HPDE6-E6E7 (cell line): ENCODE data around the gene ATG13.
"Not testable (repeated sequence)": the region's sequence is repeated elsewhere in the genome, so short reads cannot be mapped to it uniquely, and the experiment has no call there.

ENCODE experiments used
- DNase-seq: peaks from one replicate; pipeline ENCODE4 v3.0.0; 2011; ENCODE audit warnings: missing footprints; ENCODE audit errors: extremely low spot score

Gene ATG13

DNA sequence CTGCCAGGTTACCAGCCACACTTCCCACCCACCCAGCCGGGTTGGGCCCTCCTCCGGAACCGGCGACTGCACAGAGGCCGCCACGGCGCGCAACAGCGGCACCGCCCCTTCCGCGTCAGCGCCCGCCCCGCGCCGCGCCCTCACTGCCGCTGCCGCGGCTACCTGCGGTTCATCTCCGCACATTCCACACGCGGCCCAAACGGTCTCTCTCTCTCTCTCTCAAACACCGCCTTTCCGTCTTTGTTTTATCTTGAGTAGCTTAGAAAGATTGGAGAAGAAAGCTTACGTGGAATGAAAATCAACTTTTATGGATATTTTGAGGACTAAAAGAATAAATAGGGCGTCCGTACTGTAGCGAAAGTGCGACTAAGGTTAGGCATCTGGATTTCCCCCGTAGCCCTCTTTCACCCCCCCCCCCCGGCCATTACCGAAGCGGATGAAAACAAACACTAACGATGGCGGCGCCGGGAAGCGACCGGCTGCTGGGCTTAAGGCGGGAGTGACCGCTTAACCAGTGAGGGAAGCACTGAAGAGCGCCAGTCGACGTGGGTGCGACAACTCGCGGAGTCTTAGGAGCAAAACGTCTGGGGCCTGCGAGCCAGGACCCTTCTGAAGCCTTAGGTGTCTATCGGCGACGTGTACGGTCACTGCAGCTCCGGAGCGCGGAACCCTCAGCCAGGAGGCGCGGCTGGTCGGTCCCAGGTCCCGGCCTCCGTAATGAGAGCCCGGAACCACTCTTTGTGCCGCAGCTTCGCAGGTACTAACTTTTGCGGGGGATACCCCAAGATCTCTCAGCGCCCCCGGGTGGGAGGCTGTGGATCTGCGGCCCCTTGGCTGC lies at the start of gene ATG13, which contains the start of gene HARBI1:
TSS of gene ATG13 (plus strand) at position 420 of the 838 bp plus-strand sequence. CDS start 26,739 bp downstream, outside the sequence.
TSS of gene HARBI1 (minus strand) at position 94 of the 838 bp plus-strand sequence. CDS start 990 bp downstream, outside the sequence.
- DNase-seq, result peak; percentile 74

DNA sequence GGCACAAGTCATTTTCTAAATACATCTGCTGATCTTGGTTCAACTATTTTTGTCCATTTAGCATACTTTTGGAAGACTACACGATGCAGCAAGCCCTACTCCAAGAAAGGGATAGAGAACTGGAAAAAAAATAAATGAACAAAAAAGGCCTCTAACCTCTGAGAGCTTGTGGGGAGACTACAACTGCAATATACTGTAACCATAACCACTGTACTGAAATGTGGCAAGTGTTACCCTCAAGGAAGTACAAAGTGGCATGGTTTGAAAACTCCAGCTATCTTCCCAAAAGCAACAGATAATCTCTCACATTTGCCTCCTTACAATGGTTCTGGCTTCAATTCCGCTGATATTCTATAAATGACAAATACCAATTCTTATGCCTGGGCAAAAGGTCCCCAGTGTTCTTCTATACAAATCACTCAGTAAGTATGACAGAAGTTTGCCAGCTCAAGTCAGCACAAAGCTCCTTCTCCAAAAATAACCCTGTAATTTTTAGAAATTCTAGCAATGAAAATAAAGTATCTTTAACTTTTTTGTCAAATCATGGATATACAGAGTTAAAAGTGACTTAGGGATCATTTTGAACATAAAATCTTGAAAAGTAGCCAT lies 46.5 kb upstream of the ATG13 start:
- no peak for DNase-seq

DNA sequence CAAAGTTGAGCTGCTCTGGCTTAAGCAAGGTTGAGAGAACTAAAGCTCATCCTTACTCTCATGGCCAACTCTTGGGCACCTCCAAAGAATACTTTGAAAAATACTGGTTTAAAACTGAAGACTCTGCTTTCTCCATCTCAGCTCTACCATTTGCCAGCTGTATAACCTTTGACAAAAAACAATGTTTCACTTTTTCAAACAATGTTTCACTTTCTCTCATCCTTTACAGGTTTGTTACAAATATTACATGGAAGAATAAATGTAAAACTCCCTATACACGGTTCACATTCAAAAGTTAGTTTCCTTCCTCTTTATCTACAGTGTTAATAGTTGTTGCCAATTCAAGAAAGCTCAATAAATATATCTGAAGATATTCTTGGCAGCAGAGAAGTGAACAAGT lies 42.7 kb upstream of the ATG13 start:
- DNase-seq, result no peak

DNA sequence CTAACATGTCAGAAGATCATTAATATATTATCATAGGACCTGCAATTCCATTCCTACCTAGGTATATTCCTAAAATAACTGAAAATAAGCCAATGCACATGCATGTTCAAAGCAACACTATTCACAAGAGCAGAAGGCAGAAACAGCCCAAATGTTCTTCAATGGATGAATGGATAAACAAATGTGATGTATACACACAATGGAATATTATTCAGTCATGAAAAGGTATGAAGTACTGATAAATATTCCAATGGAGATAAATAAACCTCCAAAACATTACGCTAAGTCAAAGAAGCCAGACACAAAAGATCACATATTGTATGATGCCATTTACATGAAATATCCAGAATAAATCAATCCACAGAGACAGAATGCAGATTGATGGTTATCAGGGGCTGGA lies 40.3 kb upstream of the ATG13 start:
- DNase-seq, result no peak

DNA sequence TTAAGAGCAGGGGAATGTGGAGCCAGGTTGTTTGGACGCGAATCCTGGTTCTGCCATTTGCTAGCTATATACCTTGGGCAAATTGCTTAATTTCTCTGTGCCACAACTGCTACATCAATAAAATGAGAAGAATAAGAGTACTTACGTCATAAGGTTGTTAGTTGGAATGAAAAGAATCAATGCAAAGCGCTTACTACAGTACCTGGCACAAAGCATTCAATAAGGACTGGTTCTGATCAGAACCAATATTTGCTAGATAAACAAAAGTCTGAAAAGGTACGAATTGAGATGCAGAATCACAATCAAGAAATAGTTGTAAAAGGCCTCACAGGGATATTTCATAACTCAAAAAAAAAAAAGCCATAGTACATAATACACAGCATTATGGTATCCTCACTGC lies 34.8 kb upstream of the ATG13 start:
- no peak for DNase-seq

DNA sequence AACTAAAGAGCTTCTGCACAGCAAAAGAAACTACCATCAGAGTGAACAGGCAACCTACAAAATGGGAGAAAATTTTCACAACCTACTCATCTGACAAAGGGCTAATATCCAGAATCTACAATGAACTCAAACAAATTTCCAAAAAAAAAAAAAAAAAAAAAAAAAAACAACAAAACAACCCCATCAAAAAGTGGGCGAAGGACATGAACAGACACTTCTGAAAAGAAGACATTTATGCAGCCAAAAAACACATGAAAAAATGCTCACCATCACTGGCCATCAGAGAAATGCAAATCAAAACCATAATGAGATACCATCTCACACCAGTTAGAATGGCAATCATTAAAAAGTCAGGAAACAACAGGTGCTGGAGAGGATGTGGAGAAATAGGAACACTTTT lies 33.8 kb upstream of the ATG13 start:
- DNase-seq, result not testable (repeated sequence)

DNA sequence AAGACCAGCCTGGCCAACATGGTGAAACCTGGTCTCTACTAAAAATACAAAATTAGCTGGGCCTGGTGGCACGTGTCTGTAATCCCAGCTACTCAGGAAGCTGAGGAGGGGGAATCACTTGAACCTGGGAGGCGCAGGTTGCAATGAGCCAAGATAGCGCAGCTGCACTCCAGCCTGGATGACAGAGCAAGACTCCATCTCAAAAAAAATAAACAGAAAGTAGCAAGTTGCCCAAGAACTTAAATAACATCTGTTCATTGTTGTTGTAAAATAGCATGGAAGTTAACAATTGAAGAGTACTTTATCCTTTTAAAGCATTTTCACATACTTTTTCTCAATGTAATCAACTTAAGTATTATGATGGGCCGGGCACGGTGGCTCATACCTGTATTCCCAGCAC lies 29.2 kb upstream of the ATG13 start:
- no peak for DNase-seq

DNA sequence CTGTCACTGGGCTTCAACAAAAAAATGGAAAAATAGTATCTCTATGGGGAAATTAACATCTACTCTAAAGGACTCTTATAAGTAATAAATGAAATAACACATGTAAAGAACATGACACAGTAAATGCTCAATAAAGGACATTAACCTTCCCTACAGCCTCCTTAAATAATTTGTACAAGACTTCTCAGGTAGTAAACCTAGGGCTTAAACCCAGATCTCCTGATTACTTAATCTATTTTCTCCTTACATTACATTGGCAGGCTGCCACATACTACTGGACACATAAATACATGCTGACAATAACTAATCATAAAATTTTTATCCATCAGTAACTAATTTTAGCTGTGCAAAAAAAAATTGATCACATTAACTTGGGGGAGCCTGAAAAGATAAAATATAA lies 28.4 kb upstream of the ATG13 start:
- DNase-seq, result no peak

DNA sequence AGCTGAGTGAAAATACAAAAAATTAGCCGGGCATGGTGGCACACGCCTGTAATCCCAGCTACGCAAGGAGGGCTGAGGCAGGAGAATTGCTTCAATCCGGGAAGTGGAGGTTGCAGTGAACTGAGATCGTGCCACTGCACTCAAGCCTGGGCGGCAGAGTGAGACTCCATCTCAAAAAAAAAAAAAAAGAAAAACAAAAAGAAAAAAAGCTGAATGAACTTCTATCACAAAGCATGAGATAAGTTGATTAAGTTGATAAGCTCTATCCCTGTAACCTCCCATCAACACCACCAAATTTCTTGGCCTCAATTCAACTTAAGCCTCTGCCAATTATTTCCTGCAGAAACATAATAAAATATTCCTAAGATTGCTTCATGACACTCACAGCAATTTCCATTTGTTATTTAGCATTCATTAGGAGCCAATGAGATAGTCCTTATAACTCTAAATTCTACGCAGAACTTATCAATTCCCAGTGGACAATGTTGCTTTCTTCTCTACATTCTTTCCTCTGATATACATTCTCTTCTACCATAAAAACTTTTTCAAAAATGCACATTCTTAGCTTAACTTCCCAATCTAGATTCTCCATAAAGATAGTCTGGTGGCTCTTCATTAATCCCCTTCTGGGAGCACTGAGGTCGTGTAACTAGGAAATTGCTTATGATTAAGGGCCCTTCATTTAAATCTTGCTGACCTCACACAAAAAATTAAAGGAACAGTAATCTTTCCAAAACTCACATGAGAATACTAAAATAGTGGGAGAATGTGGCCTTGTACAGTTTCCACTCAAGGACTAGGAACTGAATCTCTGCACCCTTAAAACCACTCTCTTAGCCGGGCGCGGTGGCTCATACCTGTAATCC lies 26.4 kb upstream of the ATG13 start:
- DNase-seq, result no peak

DNA sequence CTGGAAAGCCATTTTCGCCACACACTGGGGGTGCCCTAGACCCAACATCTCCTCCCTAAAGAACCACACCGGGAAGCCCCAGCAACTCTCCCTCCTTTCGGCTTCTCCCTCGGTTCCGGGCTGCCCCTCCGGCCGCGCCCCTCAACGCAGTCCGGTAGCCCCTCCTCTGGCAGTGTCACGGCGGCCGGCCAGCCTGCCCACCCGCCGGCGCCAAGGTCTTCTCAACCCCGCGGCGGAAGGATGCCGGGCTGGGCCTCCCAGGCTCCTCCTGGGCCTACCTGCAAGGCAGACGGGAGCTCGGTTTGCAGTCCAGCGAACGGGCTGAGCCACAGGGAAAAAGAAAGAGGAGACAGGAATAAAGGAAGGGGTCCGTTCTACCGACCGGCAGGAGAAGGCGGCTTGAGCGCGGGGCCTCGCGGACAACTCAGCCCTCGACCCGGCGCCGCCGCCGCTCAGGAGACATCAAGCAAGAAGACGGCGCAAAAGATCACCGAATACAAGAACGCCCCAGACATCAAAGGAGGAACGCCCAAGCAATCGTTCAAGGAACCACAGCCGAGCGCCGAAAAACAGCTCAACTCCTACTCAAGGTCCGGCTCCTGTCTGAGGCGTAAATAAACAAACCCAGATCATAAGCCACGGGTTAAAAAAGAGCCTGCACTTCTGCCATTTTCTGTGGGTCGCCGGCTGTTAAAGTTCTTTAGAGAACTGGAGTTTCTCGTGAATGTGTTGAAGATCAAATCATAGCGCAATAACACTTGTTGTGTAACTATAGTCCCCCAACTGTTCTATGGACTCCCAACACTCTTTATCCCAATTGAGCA lies 23.6 kb upstream of the ATG13 start, which contains the start of gene AMBRA1:
TSS of gene AMBRA1 (minus strand) at position 474 of the 824 bp plus-strand sequence. CDS start 45,643 bp downstream, outside the sequence.
- DNase-seq, result peak; percentile 60

DNA sequence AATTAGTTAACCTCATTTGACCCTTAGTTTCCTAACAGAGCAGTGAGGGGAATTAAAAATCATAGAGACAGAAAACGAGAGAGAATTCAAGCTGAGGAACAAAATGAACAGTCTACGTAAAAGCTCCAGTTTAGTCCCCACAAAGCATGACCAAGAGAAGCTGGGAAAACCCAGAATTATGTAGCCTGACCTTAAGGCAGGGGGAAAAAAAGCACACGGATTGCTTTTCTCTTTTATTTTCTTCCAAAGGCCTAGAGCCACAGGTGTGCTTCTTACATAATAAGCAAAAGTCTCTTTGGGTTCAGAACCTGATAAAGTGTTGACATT lies 23.0 kb upstream of the ATG13 start:
- DNase-seq, result no peak

DNA sequence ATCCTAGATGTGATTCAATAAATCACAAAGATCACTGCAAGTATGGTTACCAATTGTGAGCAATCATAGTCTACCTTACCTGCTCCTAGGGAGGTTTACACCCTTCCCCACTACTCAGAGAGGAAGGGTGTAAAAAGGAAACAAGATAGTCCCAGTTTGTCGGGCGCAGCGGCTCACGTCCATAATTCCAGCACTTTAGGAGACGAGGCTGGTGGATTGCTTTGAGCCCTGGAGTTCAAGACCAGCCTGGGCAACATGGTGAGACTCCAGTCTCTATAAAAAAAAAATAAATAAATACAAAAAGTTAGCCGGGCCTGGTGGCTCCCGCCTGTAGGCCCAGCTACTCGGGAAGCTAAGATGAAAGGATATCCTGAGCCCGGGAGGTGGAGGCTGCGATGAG lies 22.6 kb upstream of the ATG13 start:
- no peak for DNase-seq

DNA sequence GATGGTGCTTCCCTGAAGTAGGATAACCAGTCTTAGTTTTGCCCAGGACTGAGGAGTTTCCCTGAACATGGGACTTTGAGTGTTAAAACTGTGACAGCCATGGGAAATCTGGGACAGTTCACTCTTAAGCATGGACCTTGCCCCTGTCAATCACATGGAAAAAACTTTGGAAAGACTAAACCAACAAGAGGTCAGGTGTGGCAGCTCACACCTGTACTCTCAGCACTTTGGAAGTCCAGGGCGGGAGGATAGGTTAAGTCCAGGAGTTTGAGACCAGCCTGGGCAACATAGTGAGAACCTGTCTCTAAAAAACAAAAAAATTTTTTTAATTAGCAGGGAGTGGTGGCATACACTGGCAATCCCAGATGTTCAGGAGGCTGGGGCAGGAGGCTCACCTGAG lies 20.2 kb upstream of the ATG13 start:
- no peak for DNase-seq

DNA sequence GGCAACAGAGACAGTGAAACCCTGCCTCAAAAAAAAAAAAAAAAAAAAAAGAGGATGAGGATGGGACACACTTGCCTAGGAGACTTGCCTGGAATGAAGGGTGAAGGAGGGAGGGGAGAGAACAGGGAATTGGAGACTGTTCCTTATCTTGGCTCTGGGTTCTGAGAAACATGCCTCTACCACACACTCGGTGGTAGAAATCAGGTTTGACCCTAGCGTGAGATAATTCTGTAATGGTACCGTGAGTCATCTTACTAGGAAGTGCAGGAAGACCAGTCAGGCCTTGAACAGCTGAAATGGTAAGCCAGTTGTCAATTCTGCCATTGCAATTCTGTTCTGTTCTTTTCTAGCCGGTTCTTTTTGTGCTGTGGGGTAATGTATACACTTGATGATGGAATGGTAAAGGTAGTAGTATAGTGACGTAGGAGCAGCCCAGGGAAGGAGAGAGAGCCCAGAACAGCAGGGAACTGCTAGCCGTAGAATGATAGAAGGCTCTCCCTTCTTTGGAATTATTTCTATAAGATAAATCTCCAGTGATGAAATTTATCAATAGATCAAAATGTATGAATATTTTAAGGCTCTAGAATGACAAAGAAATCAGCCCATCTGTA lies 19.6 kb upstream of the ATG13 start:
- DNase-seq, result peak; percentile 40

DNA sequence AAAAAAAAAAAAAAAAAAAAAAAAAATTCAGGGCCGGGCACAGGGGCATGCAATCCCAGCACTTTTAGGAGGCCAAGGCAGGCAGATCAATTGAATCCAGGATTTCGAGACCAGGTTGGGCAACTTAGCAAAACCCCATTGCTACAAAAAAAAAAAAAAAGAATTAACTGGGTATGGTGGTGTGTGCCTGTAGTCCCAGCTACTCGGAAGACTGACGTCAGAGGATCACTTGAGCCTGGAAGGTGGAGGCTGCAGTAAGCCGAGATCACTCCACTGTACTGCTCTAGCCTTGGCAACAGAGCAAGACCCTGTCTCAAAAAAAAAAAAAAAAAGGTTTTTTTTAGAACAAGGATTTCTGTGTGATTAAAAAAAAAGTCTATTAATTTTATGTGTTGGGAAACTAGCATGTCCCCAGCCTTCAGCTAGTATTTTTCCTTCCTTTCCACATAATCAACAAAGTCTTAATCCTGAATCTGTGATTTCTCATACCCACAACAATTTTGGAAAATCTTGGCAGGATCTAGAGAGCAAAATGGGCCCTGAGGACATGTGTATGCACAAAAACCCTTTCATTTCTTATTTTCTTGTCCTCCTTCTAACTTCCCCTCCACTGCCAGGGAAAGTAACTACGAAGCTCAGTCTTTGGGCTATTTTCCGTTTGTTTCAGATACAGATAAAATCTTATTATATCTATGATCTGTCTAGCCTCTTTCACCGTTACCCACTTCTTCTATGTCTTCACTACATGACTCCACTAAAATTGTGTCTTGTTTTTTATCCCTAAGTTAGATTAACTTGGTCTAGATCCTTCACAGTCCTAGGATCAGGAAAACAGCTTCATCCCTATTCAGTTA lies 17.8 kb upstream of the ATG13 start:
- no peak for DNase-seq

DNA sequence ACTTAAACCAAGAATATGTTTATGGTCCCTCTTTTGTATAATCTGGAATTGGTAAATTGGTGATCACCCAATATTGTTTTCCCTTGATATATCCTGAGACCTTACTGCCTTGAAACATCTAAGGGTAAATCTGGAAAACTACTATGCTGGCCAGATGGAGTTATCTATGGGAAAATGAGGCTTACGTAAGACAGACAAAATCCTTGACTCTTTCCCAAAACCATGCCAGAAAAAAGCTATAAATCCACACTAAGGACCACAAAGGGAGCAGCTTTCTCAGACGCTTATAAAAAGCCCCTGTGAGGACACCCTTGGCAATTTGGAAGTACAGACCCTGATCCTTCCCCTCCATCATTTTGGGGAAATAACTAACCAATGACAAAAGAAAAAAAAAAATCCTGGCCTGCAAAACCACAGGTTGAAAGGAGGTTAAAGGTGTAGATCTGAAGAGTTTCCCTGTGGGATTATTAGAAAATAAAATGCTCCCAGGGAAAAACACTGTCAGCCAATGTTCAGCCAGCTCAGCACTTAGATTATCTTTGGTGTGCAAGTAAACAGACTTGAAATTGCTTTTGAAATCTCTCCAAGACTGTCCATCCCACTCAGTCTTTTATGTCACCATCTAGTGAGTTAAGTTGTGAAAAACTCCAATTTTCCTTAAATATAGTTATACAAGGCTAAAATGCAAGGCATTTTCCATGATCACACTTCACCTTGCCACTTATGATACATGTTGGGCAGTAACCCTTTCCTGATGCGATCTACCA lies 17.0 kb upstream of the ATG13 start:
- no peak for DNase-seq

DNA sequence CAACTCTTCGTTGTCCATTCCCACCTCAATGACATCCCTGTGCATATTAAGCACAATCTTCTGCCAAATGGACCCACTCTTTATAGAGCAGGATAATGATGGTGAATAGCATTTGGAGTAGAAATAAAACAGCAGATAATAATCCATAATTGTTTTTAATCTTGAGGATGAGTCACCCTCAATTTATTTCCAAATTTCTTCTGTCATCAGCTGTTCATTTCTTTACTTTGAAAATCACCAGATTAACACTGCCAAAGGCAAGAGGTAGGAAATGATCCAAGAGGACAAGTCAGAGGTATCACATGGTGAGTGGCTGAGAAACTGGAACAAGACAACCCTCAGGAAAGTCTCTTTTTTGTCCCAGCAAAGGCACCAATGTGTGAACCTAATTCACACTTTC lies 16.2 kb upstream of the ATG13 start:
- no peak for DNase-seq

DNA sequence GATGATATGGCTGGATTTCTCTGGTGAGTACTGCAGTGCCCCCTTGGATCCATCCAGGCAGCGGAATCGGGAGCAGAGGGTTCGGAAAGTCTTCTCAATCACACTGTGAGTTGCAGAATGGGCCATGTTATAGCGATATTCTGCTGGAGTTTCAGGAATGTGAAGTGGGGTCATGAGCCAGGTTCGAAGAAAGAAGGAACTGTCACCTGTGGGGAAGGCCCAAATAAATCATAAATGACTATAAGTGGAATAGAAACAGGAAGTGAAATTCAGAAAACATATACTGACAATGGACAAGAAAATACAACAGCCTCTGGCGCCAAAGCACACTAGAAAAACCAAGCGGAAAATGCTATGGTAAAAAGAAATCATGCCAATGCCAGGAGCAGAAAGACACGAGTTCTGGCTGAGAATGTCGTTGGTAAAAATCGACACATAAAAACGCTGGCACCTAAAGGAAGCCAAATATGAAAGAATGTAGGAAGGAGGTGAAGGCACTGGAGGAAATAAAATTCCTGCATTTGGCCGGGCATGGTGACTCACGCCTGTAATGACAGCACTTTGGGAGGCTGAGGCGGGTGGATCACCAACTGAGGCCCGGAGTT lies 13.5 kb upstream of the ATG13 start:
- DNase-seq, result no peak

DNA sequence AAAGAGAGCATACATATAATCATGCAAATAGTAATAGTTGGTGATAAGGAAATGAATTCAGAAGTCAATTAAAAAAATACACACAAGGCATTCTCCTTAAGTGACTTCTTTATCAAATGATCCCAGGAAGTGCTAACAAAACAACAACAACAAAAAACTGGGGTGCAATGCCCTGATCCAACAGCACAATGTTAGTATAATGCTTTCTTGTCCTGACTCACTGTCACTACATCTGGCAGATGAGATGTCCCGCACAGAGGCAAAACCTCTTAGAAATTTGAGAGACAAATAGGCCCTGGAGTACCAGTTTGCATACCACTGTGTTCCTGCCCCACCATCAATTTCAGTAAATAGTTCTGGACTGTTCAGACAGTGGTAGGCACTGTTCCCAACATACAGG lies 12.6 kb upstream of the ATG13 start:
- DNase-seq, result no peak
